Progenitor cell of endocrine pancreas (in vitro differentiated cells): ENCODE data around the gene HEATR5A. TPM values are rescaled to one million over a fixed set of nuclear protein-coding genes. Genes with fewer than 3 reads are reported as not detected.
"Not testable (repeated sequence)": the region's sequence is repeated elsewhere in the genome, so short reads cannot be mapped to it uniquely, and the experiment has no call there.

Source experiments
- DNase-seq: peaks from one replicate; pipeline ENCODE4 v3.0.0; 2021; ENCODE audit warnings: low spot score; ENCODE audit not compliant: unreplicated experiment
- H3K27ac Mint-ChIP-seq: 2 replicates; pipeline ENCODE4 v1.8.0; 2021; ENCODE audit warnings: mild to moderate bottlenecking, moderate library complexity, mixed read lengths
- H3K27me3 Mint-ChIP-seq: 2 replicates; pipeline ENCODE4 v1.8.0; 2021; ENCODE audit warnings: mixed read lengths
- H3K36me3 Mint-ChIP-seq: 2 replicates; pipeline ENCODE4 v1.8.0; 2022; ENCODE audit warnings: mixed read lengths; ENCODE audit not compliant: insufficient read depth
- H3K4me1 Mint-ChIP-seq: 2 replicates; pipeline ENCODE4 v1.8.0; 2021; ENCODE audit warnings: low read depth, mixed read lengths
- H3K4me3 Mint-ChIP-seq: 2 replicates; pipeline ENCODE4 v1.8.0; 2021; ENCODE audit warnings: low read depth, mild to moderate bottlenecking, moderate library complexity, mixed read lengths
- H3K9me3 Mint-ChIP-seq: 2 replicates; pipeline ENCODE4 v1.8.0; 2021; ENCODE audit warnings: low read depth, mixed read lengths
- CTCF ChIP-seq: fragments of 200-600 bp; sonication (generic); IDR thresholded peaks from one replicate; pipeline ENCODE4 v1.5.0; 2021; ENCODE audit warnings: antibody characterized with exemption, mild to moderate bottlenecking; ENCODE audit not compliant: unreplicated experiment
- total RNA-seq: library from RNA; stranded (reverse); gene quantifications from 2 replicates; pipeline ENCODE4 v1.2.1, GENCODE V29; 2021

HEATR5A gene
- total RNA-seq, 1 donor from 2014 or later, result 28.3 TPM

GRCh38 chr14:31340297-31341063 lies 79.9 kb downstream of the HEATR5A start:
- Mint-ChIP-seq H3K27me3 (no peaks in the 10 kb centered on the region), H3K4me3 (no peak overlapping the region), H3K36me3 (peaks cover 5% of the 10 kb centered on the region), H3K9me3 (no peaks in the 10 kb centered on the region), H3K27ac (no peak overlapping the region), H3K4me1 (peaks cover 6% of the 10 kb centered on the region)
- DNase-seq, result no peak
- no peak for TF ChIP-seq CTCF

GRCh38 chr14:31339743-31340142 lies 80.6 kb downstream of the HEATR5A start:
- Mint-ChIP-seq H3K4me1 (peaks cover 6% of the 10 kb centered on the region), H3K27ac (no peak overlapping the region), H3K4me3 (no peak overlapping the region), H3K27me3 (no peaks in the 10 kb centered on the region), H3K9me3 (no peaks in the 10 kb centered on the region), H3K36me3 (peaks cover 8% of the 10 kb centered on the region)
- no peak for TF ChIP-seq CTCF
- no peak for DNase-seq

DNA sequence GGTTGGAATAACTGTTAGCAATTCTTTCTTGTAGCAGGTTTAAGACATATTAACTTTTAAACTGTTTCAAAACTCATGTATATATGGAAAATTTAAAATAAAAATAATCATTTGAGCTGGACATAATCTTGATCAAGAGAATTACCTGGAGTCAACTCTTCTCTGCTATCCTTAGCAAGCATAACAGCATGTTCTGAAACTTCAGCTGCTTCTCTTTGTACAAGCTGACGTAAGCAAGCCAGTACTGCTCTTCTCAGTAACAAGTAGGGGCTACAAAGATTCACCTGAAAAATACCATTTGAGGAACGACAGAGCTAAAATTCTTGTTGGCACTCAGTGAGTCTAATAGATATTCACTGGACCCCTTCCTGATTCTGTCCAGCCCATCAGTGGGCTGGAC lies 83.0 kb downstream of the HEATR5A start:
- H3K9me3 Mint-ChIP-seq, result peaks cover under 1% of the 10 kb centered on the region
- H3K27me3 Mint-ChIP-seq, result no peaks in the 10 kb centered on the region
- TF ChIP-seq CTCF, result no peak
- no peak for DNase-seq
- H3K36me3 Mint-ChIP-seq, result peaks cover 13% of the 10 kb centered on the region
- no peak overlapping the region for H3K4me3 Mint-ChIP-seq
- no peak overlapping the region for H3K27ac Mint-ChIP-seq
- peaks cover 6% of the 10 kb centered on the region for H3K4me1 Mint-ChIP-seq

DNA sequence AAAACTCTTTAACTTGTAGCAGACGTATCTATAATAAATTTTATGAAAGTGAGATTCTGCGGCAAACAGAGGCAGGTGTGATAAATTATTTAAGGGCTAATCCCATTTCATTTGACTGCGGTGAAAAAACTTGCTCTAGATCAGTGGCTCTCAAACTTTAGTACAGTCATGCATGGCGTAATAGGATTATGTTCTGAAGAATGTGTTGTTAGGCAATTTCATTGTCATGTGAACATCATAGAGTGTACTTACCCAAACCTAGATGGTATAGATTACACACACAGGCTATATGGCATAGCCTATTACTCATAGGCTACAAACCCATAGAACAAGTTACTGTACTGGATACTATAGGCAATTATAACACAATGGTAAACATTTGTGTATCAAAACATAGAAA lies 83.7 kb downstream of the HEATR5A start:
- no peak for TF ChIP-seq CTCF
- no peak overlapping the region for H3K27ac Mint-ChIP-seq
- H3K9me3 Mint-ChIP-seq, result peaks cover 7% of the 10 kb centered on the region
- no peaks in the 10 kb centered on the region for H3K27me3 Mint-ChIP-seq
- peaks cover 6% of the 10 kb centered on the region for H3K4me1 Mint-ChIP-seq
- no peak for DNase-seq
- H3K4me3 Mint-ChIP-seq, result no peak overlapping the region
- H3K36me3 Mint-ChIP-seq, result peaks cover 20% of the 10 kb centered on the region

DNA sequence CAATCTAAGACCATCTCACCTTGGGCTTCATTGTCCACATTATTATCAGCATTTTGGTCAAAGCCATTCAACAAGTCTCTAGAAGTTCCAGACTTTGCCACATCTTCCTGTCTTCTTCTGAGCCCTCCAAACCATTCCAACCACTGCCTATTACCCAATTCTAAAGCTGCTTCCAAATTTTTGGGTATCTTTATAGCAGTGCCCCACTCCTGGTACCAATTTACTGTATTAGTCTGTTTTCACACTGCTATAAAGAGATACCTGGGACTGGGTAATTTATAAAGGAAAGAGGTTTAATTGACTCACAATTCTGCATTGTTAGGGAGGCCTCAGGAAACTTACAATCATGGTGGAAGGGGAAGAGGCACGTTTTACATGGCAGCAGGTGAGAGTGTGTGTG lies 89.0 kb downstream of the HEATR5A start:
- not testable (repeated sequence) for DNase-seq, H3K4me1 Mint-ChIP-seq, H3K4me3 Mint-ChIP-seq, H3K27me3 Mint-ChIP-seq, H3K27ac Mint-ChIP-seq
- Mint-ChIP-seq H3K36me3 (peaks cover 42% of the 10 kb centered on the region), H3K9me3 (peaks cover 23% of the 10 kb centered on the region)

DNA sequence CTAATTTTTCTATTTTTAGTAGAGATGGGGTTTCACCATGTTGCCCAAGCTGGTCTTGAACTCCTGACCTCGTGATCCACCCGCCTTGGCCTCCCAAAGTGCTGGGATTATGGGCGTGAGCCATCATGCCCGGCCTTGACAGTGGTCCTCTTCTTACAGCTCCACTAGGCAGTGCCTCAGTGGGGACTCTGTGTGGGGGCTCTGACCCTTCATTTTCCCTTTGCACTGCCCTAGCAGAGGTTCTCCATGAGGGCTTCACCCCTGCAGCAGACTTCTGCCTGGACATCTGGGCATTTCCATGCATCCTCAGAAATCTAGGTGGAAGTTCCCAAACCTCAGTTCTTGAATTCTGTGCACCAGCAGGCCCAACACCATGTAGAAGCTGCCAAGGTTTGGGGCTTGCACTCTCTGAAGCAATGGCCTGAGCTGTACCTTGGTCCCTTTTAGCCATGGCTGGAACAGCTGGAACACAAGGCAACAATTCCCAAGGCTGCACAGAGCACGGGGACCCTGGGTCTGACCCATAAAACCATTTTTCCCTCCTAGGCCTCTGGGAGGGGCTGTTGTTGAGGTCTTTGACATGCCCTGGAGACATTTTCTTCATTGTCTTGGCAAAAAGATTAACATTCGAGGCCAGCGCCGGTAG lies 90.4 kb downstream of the HEATR5A start:
- not testable (repeated sequence) for H3K27ac Mint-ChIP-seq, DNase-seq, H3K4me3 Mint-ChIP-seq, H3K27me3 Mint-ChIP-seq, H3K4me1 Mint-ChIP-seq
- Mint-ChIP-seq H3K36me3 (peaks cover 42% of the 10 kb centered on the region), H3K9me3 (peaks cover 23% of the 10 kb centered on the region)
